PC-3 (cell line): ENCODE measurements around the gene SEC22C. TPM values are rescaled to one million over a fixed set of nuclear protein-coding genes. Genes with fewer than 3 reads are reported as not detected.

Experiments
- ATAC-seq: fragments of 200-7000 bp; cut with Tn5 transposase; 2 replicates; pipeline ENCODE4 v1.9.1; 2020; ENCODE audit warnings: mild to moderate bottlenecking, moderate library complexity
- BruUV-seq: library from RNA; stranded (reverse); fragments of 400-500 nt; replicated peaks from 2 replicates; lab custom pipeline; 2021; lab: Mats Ljungman, UMichigan
- CTCF ChIA-PET: fragments of 300-600 bp; sonication (Branson Sonifier 250); formaldehyde crosslinking; loops from one replicate; lab custom pipeline; 2022; ENCODE audit warnings: antibody characterized with exemption; lab: Charles Lee
- POLR2A ChIA-PET: fragments of 300-600 bp; sonication (Branson Sonifier 250); formaldehyde crosslinking; loops from one replicate; lab custom pipeline; 2022; ENCODE audit warnings: antibody characterized with exemption; ENCODE audit not compliant: unreplicated experiment; lab: Charles Lee
- DNase-seq: peaks from one replicate; pipeline ENCODE4 v3.0.0-alpha.2; 2015
- H2AFZ ChIP-seq: fragments of 300-600 bp; sonication (generic); 2 replicates; pipeline ENCODE4 v1.6.0; 2016; ENCODE audit warnings: antibody characterized with exemption, low read length
- H3F3A ChIP-seq: fragments of 300-600 bp; sonication (generic); one replicate; pipeline ENCODE4 v1.6.0; 2017; ENCODE audit warnings: antibody characterized with exemption, low read length, control low read depth, mild to moderate bottlenecking; ENCODE audit not compliant: unreplicated experiment
- H3K27ac ChIP-seq: fragments of 300-600 bp; sonication (generic); 2 replicates; pipeline ENCODE4 v1.5.1; 2016; ENCODE audit warnings: mild to moderate bottlenecking, low read length
- H3K27me3 ChIP-seq: fragments of 300-600 bp; sonication (generic); 2 replicates; pipeline ENCODE4 v1.6.1; 2016; ENCODE audit warnings: low read length, mixed read lengths
- H3K36me3 ChIP-seq: fragments of 300-600 bp; sonication (generic); 2 replicates; pipeline ENCODE4 v1.6.1; 2016; ENCODE audit warnings: low read depth, mixed run types, low read length, mixed read lengths
- H3K4me1 ChIP-seq: fragments of 300-600 bp; sonication (generic); 2 replicates; pipeline ENCODE4 v1.5.1; 2016; ENCODE audit warnings: low read length; ENCODE audit not compliant: insufficient read depth
- H3K4me2 ChIP-seq: fragments of 300-600 bp; sonication (generic); 2 replicates; pipeline ENCODE4 v1.6.0; 2016; ENCODE audit warnings: low read length
- H3K4me3 ChIP-seq: fragments of 300-600 bp; sonication (generic); 2 replicates; pipeline ENCODE4 v1.5.1; 2016; ENCODE audit warnings: mild to moderate bottlenecking, low read length, mixed read lengths
- H3K79me2 ChIP-seq: fragments of 300-600 bp; sonication (generic); 2 replicates; pipeline ENCODE4 v1.6.1; 2017; ENCODE audit warnings: low read length, mixed read lengths
- H3K9ac ChIP-seq: fragments of 300-600 bp; sonication (generic); 2 replicates; pipeline ENCODE4 v1.6.0; 2016; ENCODE audit warnings: mild to moderate bottlenecking, low read length
- H3K9me2 ChIP-seq: fragments of 300-600 bp; sonication (generic); replicated peaks from 2 replicates; pipeline ENCODE4 v1.6.1; 2016; ENCODE audit warnings: mixed run types, low read length, mixed read lengths
- H3K9me3 ChIP-seq: fragments of 300-600 bp; sonication (generic); 2 replicates; pipeline ENCODE4 v1.6.1; 2016; ENCODE audit warnings: low read length, mixed read lengths
- H4K20me1 ChIP-seq: fragments of 300-600 bp; sonication (generic); 2 replicates; pipeline ENCODE4 v1.6.1; 2016; ENCODE audit warnings: low read length, mixed read lengths
- EZH2 ChIP-seq: fragments of 300-600 bp; sonication (generic); IDR thresholded peaks from one replicate; pipeline ENCODE4 v1.6.1; 2017; ENCODE audit warnings: antibody characterized with exemption, mild to moderate bottlenecking, low read length; ENCODE audit not compliant: unreplicated experiment
- EZH2phosphoT487 ChIP-seq: fragments of 300-600 bp; sonication (generic); IDR thresholded peaks from 2 replicates; pipeline ENCODE4 v1.6.1; 2018; ENCODE audit warnings: mild to moderate bottlenecking, antibody characterized with exemption, low read length, borderline replicate concordance
- intact Hi-C: fragments of 100-400 bp; cut with micrococcal nuclease; formaldehyde crosslinking; loops from 2 replicates; pipeline ENCODE4 v1.9.0; 2023
- total RNA-seq: library from RNA; depleted of rRNA; stranded (reverse); fragments of >200 nt; gene quantifications from 2 replicates; pipeline ENCODE4 v1.2.3, GENCODE V29; 2014; rRNA removed
- TF ChIP-seq, protein P1 (sequence below): fragments of 300-600 bp; sonication (generic); conservative IDR thresholded peaks from 2 replicates; pipeline ENCODE4 v1.5.1; 2017; ENCODE audit warnings: antibody characterized with exemption, low read depth, mild to moderate bottlenecking, low read length

SEC22C gene
- total RNA-seq, 1 experiment from 2014 or later = 63.3 TPM

- H3K9ac ChIP-seq = no peak overlapping the region
- H3K36me3 ChIP-seq = no peaks in the 10 kb centered on the region
- H3K27ac ChIP-seq = no peak overlapping the region
- ChIA-PET POLR2A (no interaction called here), CTCF (no interaction called here)
- H3K79me2 ChIP-seq = no peaks in the 10 kb centered on the region
- H3K4me2 ChIP-seq = no peak overlapping the region
- DNase-seq = no peak
- no peak overlapping the region for H2AFZ ChIP-seq
- no peaks in the 10 kb centered on the region for H3K9me3 ChIP-seq
- intact Hi-C loops = no loop called here
- H3K9me2 ChIP-seq = no peaks in the 10 kb centered on the region
- BruUV-seq = no TSS peak
- no peaks in the 10 kb centered on the region for H4K20me1 ChIP-seq
- H3K27me3 ChIP-seq = no peaks in the 10 kb centered on the region
- no peak overlapping the region for H3K4me3 ChIP-seq
- H3K4me1 ChIP-seq = peaks cover 12% of the 10 kb centered on the region; the same call in 1 of the 2 replicates
- TF ChIP-seq EZH2phosphoT487 (no peak), EZH2 (no peak)
- TF ChIP-seq, protein P1, sequence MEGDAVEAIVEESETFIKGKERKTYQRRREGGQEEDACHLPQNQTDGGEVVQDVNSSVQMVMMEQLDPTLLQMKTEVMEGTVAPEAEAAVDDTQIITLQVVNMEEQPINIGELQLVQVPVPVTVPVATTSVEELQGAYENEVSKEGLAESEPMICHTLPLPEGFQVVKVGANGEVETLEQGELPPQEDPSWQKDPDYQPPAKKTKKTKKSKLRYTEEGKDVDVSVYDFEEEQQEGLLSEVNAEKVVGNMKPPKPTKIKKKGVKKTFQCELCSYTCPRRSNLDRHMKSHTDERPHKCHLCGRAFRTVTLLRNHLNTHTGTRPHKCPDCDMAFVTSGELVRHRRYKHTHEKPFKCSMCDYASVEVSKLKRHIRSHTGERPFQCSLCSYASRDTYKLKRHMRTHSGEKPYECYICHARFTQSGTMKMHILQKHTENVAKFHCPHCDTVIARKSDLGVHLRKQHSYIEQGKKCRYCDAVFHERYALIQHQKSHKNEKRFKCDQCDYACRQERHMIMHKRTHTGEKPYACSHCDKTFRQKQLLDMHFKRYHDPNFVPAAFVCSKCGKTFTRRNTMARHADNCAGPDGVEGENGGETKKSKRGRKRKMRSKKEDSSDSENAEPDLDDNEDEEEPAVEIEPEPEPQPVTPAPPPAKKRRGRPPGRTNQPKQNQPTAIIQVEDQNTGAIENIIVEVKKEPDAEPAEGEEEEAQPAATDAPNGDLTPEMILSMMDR = no peak
- ATAC-seq = no peak
- no peaks in the 10 kb centered on the region for H3F3A ChIP-seq
Observed at GRCh38 chr3:42498034-42498433, 83.7 kb downstream of the SEC22C start.

Other genes starting within 250 kb of the SEC22C start
- not detected in 2 replicates for gene LYZL4, start 171.4 kb downstream of the SEC22C start, total RNA-seq
- 3.7 and 7.0 TPM in 2 replicates for gene VIPR1, start 79.3 kb downstream of the SEC22C start, total RNA-seq
- 31.1 and 36.8 TPM in 2 replicates for gene SS18L2, start 8.9 kb upstream of the SEC22C start, total RNA-seq
- gene NKTR, start 18.7 kb upstream of the SEC22C start, total RNA-seq = 35.3 and 37.6 TPM in 2 replicates
- 9.5 and 10.8 TPM in 2 replicates for gene ZBTB47, start 71.7 kb upstream of the SEC22C start, total RNA-seq
- gene KLHL40, start 103.6 kb upstream of the SEC22C start, total RNA-seq = not detected in 2 replicates
- not detected in 2 replicates for gene HHATL, start 120.8 kb upstream of the SEC22C start, total RNA-seq
- 0.47 TPM in 1 of 2 replicates, not detected in the other for gene CCDC13, start 191.3 kb upstream of the SEC22C start, total RNA-seq
- 118 and 154 TPM in 2 replicates for gene HIGD1A, start 222.5 kb upstream of the SEC22C start, total RNA-seq
- 1.3 and 3.9 TPM in 2 replicates for gene ACKR2, start 227.5 kb upstream of the SEC22C start, total RNA-seq